Central memory CD8-positive, alpha-beta T cell (primary cell): ENCODE results near the gene C16orf89.
"Not testable (repeated sequence)": the region's sequence is repeated elsewhere in the genome, so short reads cannot be mapped to it uniquely, and the experiment has no call there.

Experiments
- ATAC-seq: fragments of 150-1000 bp; cut with Tn5 transposase; replicated peaks from 2 replicates; pipeline ENCODE4 v1.10.0; 2022; ENCODE audit warnings: mild to moderate bottlenecking, moderate FRiP score, moderate number of reproducible peaks; ENCODE audit not compliant: poor library complexity, severe bottlenecking; ENCODE audit errors: extremely low read depth
- DNase-seq, 2 donors: peaks; one replicate each; pipeline ENCODE4 v3.0.0; 2021; ENCODE audit warnings: low spot score in 2 of 2
- H3K27ac Mint-ChIP-seq: one replicate; pipeline ENCODE4 v1.8.0; 2022; ENCODE audit warnings: low read depth, mild to moderate bottlenecking, moderate library complexity, mixed read lengths
- H3K27me3 Mint-ChIP-seq: one replicate; pipeline ENCODE4 v1.8.0; 2022; ENCODE audit warnings: mixed read lengths
- H3K36me3 Mint-ChIP-seq: one replicate; pipeline ENCODE4 v1.8.0; 2022; ENCODE audit warnings: mild to moderate bottlenecking, moderate library complexity, mixed read lengths; ENCODE audit not compliant: insufficient read depth
- H3K4me1 Mint-ChIP-seq: one replicate; pipeline ENCODE4 v1.8.0; 2022; ENCODE audit warnings: mixed read lengths
- H3K4me3 Mint-ChIP-seq: one replicate; pipeline ENCODE4 v1.8.0; 2022; ENCODE audit warnings: mild to moderate bottlenecking, moderate library complexity, mixed read lengths
- H3K9me3 Mint-ChIP-seq: one replicate; pipeline ENCODE4 v1.8.0; 2022; ENCODE audit warnings: mixed read lengths

The C16orf89 gene

GRCh38 chr16:5077304-5077703 is 11.5 kb upstream of the C16orf89 start:
- Mint-ChIP-seq H3K9me3 (no peaks in the 10 kb centered on the region), H3K36me3 (peaks cover 27% of the 10 kb centered on the region), H3K27ac (no peak overlapping the region), H3K4me3 (no peak overlapping the region), H3K4me1 (peaks cover 10% of the 10 kb centered on the region), H3K27me3 (no peaks in the 10 kb centered on the region)
- DNase-seq (no peak), ATAC-seq (no peak)

- no peak for DNase-seq
- peaks cover 25% of the 10 kb centered on the region for H3K4me1 Mint-ChIP-seq
- no peak overlapping the region for H3K27ac Mint-ChIP-seq
- H3K4me3 Mint-ChIP-seq: no peak overlapping the region
- H3K27me3 Mint-ChIP-seq: no peaks in the 10 kb centered on the region
- no peak for ATAC-seq
- no peaks in the 10 kb centered on the region for H3K9me3 Mint-ChIP-seq
- peaks cover 28% of the 10 kb centered on the region for H3K36me3 Mint-ChIP-seq
Observed at GRCh38 chr16:5075637-5076036, 9.9 kb upstream of the C16orf89 start.

- not testable (repeated sequence) for ATAC-seq, DNase-seq, H3K4me3 Mint-ChIP-seq, H3K27ac Mint-ChIP-seq, H3K27me3 Mint-ChIP-seq, H3K9me3 Mint-ChIP-seq
- H3K36me3 Mint-ChIP-seq: peaks cover 22% of the 10 kb centered on the region
- H3K4me1 Mint-ChIP-seq: peaks cover 25% of the 10 kb centered on the region
Observed at GRCh38 chr16:5073771-5074170, 8.0 kb upstream of the C16orf89 start.

GRCh38 chr16:5073279-5073629 is 7.5 kb upstream of the C16orf89 start:
- H3K27ac Mint-ChIP-seq: peak overlapping the region; percentile 98
- H3K27me3 Mint-ChIP-seq: no peaks in the 10 kb centered on the region
- peak overlapping the region; percentile 96 for H3K4me3 Mint-ChIP-seq
- no peaks in the 10 kb centered on the region for H3K9me3 Mint-ChIP-seq
- H3K36me3 Mint-ChIP-seq: peaks cover 22% of the 10 kb centered on the region
- H3K4me1 Mint-ChIP-seq: peaks cover 25% of the 10 kb centered on the region
- DNase-seq (no peak), ATAC-seq (no peak)

GRCh38 chr16:5072334-5073278 is 6.8 kb upstream of the C16orf89 start:
- DNase-seq (no peak), ATAC-seq (no peak)
- Mint-ChIP-seq H3K27ac (peak overlapping the region; percentile 98), H3K27me3 (no peaks in the 10 kb centered on the region), H3K4me3 (peak overlapping the region; percentile 96), H3K36me3 (peaks cover 22% of the 10 kb centered on the region), H3K4me1 (peaks cover 25% of the 10 kb centered on the region), H3K9me3 (no peaks in the 10 kb centered on the region)

GRCh38 chr16:5071681-5072333 is 6.1 kb upstream of the C16orf89 start, which contains the start of gene ALG1:
ALG1 (plus strand) TSS chr16:5071843; CDS start chr16:5071850, 7 bp downstream.
- peak; percentile 82 to 84 for DNase-seq
- peaks cover 20% of the 10 kb centered on the region for H3K36me3 Mint-ChIP-seq
- no peaks in the 10 kb centered on the region for H3K27me3 Mint-ChIP-seq
- peak within 1 kb of the TSS; percentile 98 for H3K27ac Mint-ChIP-seq
- ATAC-seq: peak; percentile 89
- H3K4me1 Mint-ChIP-seq: peaks cover 25% of the 10 kb centered on the region
- peak within 1 kb of the TSS; percentile 96 for H3K4me3 Mint-ChIP-seq
- H3K9me3 Mint-ChIP-seq: no peaks in the 10 kb centered on the region

- Mint-ChIP-seq H3K4me3 (peak overlapping the region; percentile 96), H3K9me3 (no peaks in the 10 kb centered on the region), H3K27ac (peak overlapping the region; percentile 98), H3K4me1 (peaks cover 25% of the 10 kb centered on the region), H3K36me3 (peaks cover 20% of the 10 kb centered on the region), H3K27me3 (no peaks in the 10 kb centered on the region)
- no peak for DNase-seq
- no peak for ATAC-seq
Observed at GRCh38 chr16:5071341-5071680, 5.6 kb upstream of the C16orf89 start.

- H3K27me3 Mint-ChIP-seq: no peaks in the 10 kb centered on the region
- no peaks in the 10 kb centered on the region for H3K9me3 Mint-ChIP-seq
- H3K36me3 Mint-ChIP-seq: peaks cover 18% of the 10 kb centered on the region
- peak overlapping the region; percentile 98 for H3K27ac Mint-ChIP-seq
- ATAC-seq (no peak), DNase-seq (no peak)
- peaks cover 25% of the 10 kb centered on the region for H3K4me1 Mint-ChIP-seq
- peak overlapping the region; percentile 96 for H3K4me3 Mint-ChIP-seq
Observed at GRCh38 chr16:5070431-5071186, 4.9 kb upstream of the C16orf89 start.

- DNase-seq: no peak
- Mint-ChIP-seq H3K27me3 (no peaks in the 10 kb centered on the region), H3K4me1 (peaks cover 25% of the 10 kb centered on the region), H3K36me3 (peaks cover 13% of the 10 kb centered on the region), H3K27ac (no peak overlapping the region), H3K9me3 (no peaks in the 10 kb centered on the region), H3K4me3 (no peak overlapping the region)
- no peak for ATAC-seq
Observed at GRCh38 chr16:5069854-5070253, 4.1 kb upstream of the C16orf89 start.

- DNase-seq: no peak
- peaks cover 25% of the 10 kb centered on the region for H3K4me1 Mint-ChIP-seq
- H3K4me3 Mint-ChIP-seq: no peak overlapping the region
- ATAC-seq: no peak
- H3K27ac Mint-ChIP-seq: no peak overlapping the region
- no peaks in the 10 kb centered on the region for H3K27me3 Mint-ChIP-seq
- no peaks in the 10 kb centered on the region for H3K9me3 Mint-ChIP-seq
- H3K36me3 Mint-ChIP-seq: peaks cover 10% of the 10 kb centered on the region
Observed at GRCh38 chr16:5069048-5069447, 3.3 kb upstream of the C16orf89 start.

- no peak for ATAC-seq
Observed at GRCh38 chr16:5066511-5066910, 755 bp upstream of the C16orf89 start.

GRCh38 chr16:5065326-5065725 is 430 bp downstream of the C16orf89 start:
- H3K27me3 Mint-ChIP-seq: peaks cover 18% of the 10 kb centered on the region
- H3K27ac Mint-ChIP-seq: no peak overlapping the region
- H3K4me1 Mint-ChIP-seq: no peaks in the 10 kb centered on the region
- no peak for DNase-seq
- H3K36me3 Mint-ChIP-seq: no peaks in the 10 kb centered on the region
- no peak for ATAC-seq
- H3K4me3 Mint-ChIP-seq: no peak overlapping the region
- no peaks in the 10 kb centered on the region for H3K9me3 Mint-ChIP-seq

More at GRCh38 chr16:5066511-5066910, 755 bp upstream of the C16orf89 start:
- Mint-ChIP-seq H3K4me1 (peaks cover 8% of the 10 kb centered on the region), H3K27me3 (peaks cover 18% of the 10 kb centered on the region), H3K36me3 (peaks cover 2% of the 10 kb centered on the region), H3K4me3 (no peak overlapping the region), H3K27ac (no peak overlapping the region), H3K9me3 (no peaks in the 10 kb centered on the region)
- DNase-seq: no peak
